Esophagus muscularis mucosa (tissue), 4 donors: ENCODE measurements around the gene UBE2M. TPM values are rescaled to one million over a fixed set of nuclear protein-coding genes. Genes with fewer than 3 reads are reported as not detected.
A peak's percentile ranks its signal among the peaks of the same experiment; 100 is the strongest.

Experiments
- DNase-seq: peaks from one replicate; pipeline ENCODE4 v3.0.0-alpha.2; 2017; ENCODE audit errors: extremely low spot score
- H3K27ac ChIP-seq, 4 donors: fragments of 200-600 bp; sonication (generic); replicated peaks in 1 of 4; 1 replicate in 3 of 4; 2 replicates in 1 of 4; pipeline ENCODE4 v1.5.1; 2016 to 2019; ENCODE audit warnings: mild to moderate bottlenecking in 1 of 4
- H3K27me3 ChIP-seq, 4 donors: fragments of 200-600 bp; sonication (generic); one replicate each; pipeline versions ENCODE4 v1.5.1 to v1.6.0; 2016 to 2019
- H3K36me3 ChIP-seq, 4 donors: fragments of 200-600 bp; sonication (generic); one replicate each; pipeline ENCODE4 v1.5.1; 2016 to 2019
- H3K4me1 ChIP-seq, 4 donors: fragments of 200-600 bp; sonication (generic); one replicate each; pipeline ENCODE4 v1.5.1; 2016 to 2019
- H3K4me3 ChIP-seq, 4 donors: fragments of 200-600 bp; sonication (generic); 1 replicate in 2 of 4; 2 replicates in 2 of 4; pipeline ENCODE4 v1.5.1; 2016 to 2019; ENCODE audit warnings: mild to moderate bottlenecking in 4 of 4, moderate library complexity in 1 of 4
- H3K9me3 ChIP-seq, 4 donors: fragments of 200-600 bp; sonication (generic); 1 replicate in 3 of 4; 2 replicates in 1 of 4; pipeline ENCODE4 v1.5.1; 2016 to 2019
- CTCF ChIP-seq, 3 experiments: fragments of 200-600 bp in 2 of 3; fragments of 450-650 bp in 1 of 3; sonication (generic) in 2 of 3; IDR thresholded peaks; one replicate each; pipeline ENCODE4 v1.5.1; 2017 to 2019; ENCODE audit warnings: antibody characterized with exemption in 3 of 3, mild to moderate bottlenecking in 2 of 3, moderate library complexity in 1 of 3
- EP300 ChIP-seq: sonication (generic); formaldehyde crosslinking; IDR thresholded peaks from one replicate; pipeline ENCODE4 v1.6.1; 2017; ENCODE audit warnings: antibody characterized with exemption
- POLR2A ChIP-seq: fragments of 450-650 bp; IDR thresholded peaks from one replicate; pipeline ENCODE4 v1.6.1; 2017; ENCODE audit warnings: antibody characterized with exemption, moderate library complexity, mild to moderate bottlenecking, low read depth
- POLR2AphosphoS5 ChIP-seq, 2 donors: sonication (generic); formaldehyde crosslinking; IDR thresholded peaks; one replicate each; pipeline ENCODE4 v1.6.1; 2017; ENCODE audit warnings: antibody characterized with exemption in 2 of 2
- WGBS: methylation state at CpG from one replicate; pipeline ENCODE4 v1.1.5; 2018; 5-methylcytosine and 5-hydroxymethylcytosine counted together
- intact Hi-C: fragments of 100-400 bp; cut with DNase I; formaldehyde crosslinking; loops from one replicate; pipeline ENCODE4 v1.15.1; 2023
- total RNA-seq, 4 donors: library from RNA; depleted of rRNA; stranded (reverse); fragments of >200 nt; gene quantifications; one replicate each; pipeline versions ENCODE4 v1.1.0 to v1.2.1, GENCODE V29; 2016

Gene UBE2M
- total RNA-seq, 4 donors from 2014 or later = 36.1 to 54.9 (median 45.8) TPM

GRCh38 chr19:58584498-58585441, 26.4 kb upstream of the UBE2M start:
- no peak overlapping the region for H3K27ac ChIP-seq
- H3K27me3 ChIP-seq = no peaks in the 10 kb centered on the region
- H3K36me3 ChIP-seq = peaks cover 15 to 34% (median 29%) of the 10 kb centered on the region in 4 donors
- TF ChIP-seq POLR2AphosphoS5 (IDR thresholded peaks at IDR 0.05) (no peak), POLR2A (no peak), EP300 (no peak), CTCF (IDR thresholded peaks at IDR 0.05) (no peak)
- intact Hi-C loops = no loop called here
- peaks cover 13 to 22% (median 15%) of the 10 kb centered on the region in 4 donors for H3K4me1 ChIP-seq
- no peak overlapping the region for H3K4me3 ChIP-seq
- no peaks in the 10 kb centered on the region for H3K9me3 ChIP-seq
- no peak for DNase-seq
- WGBS = 88% methylated on average over 8 of the region's 9 CpGs

GRCh38 chr19:58582985-58583384, 24.6 kb upstream of the UBE2M start:
- Histone ChIP-seq H3K4me1 (peaks cover 13 to 33% (median 21%) of the 10 kb centered on the region in 4 donors), H3K27me3 (no peaks in the 10 kb centered on the region), H3K4me3 (no peak overlapping the region), H3K27ac (no peak overlapping the region), H3K36me3 (peaks cover 15 to 40% (median 29%) of the 10 kb centered on the region in 4 donors), H3K9me3 (no peaks in the 10 kb centered on the region)
- intact Hi-C loops = no loop called here
- WGBS = 96% methylated on average over 6 of the region's 6 CpGs
- TF ChIP-seq POLR2A (no peak), EP300 (no peak), CTCF (IDR thresholded peaks at IDR 0.05) (no peak)
- no peak for DNase-seq

- no peaks in the 10 kb centered on the region for H3K27me3 ChIP-seq
- peak overlapping the region; percentile 77 to 84 (median 80) for H3K27ac ChIP-seq
- WGBS = 67% methylated on average over 51 of the region's 62 CpGs
- intact Hi-C loops = no loop called here
- H3K36me3 ChIP-seq = peaks cover 15 to 42% (median 29%) of the 10 kb centered on the region in 4 donors
- H3K9me3 ChIP-seq = no peaks in the 10 kb centered on the region
- peak; percentile 61 to 84 for TF ChIP-seq POLR2AphosphoS5 (IDR thresholded peaks at IDR 0.05)
- TF ChIP-seq POLR2A = no peak
- peak in 2 of 3 experiments; percentile 93 to 97 for TF ChIP-seq CTCF (IDR thresholded peaks at IDR 0.05)
- TF ChIP-seq EP300 = no peak
- DNase-seq = peak; percentile 96
- peaks cover 18 to 48% (median 35%) of the 10 kb centered on the region in 4 donors for H3K4me1 ChIP-seq
- peak overlapping the region in 1 of 4 donors; percentile 6 for H3K4me3 ChIP-seq
These were observed 23.1 kb upstream of the UBE2M start for GRCh38 chr19:58581227-58582141.

- H3K4me1 ChIP-seq = peaks cover 25 to 59% (median 45%) of the 10 kb centered on the region in 4 donors
- intact Hi-C loops = no loop called here
- H3K9me3 ChIP-seq = no peaks in the 10 kb centered on the region
- DNase-seq = no peak
- WGBS = 90% methylated on average over 8 of the region's 8 CpGs
- no peaks in the 10 kb centered on the region for H3K27me3 ChIP-seq
- peak overlapping the region in 3 of 4 donors; percentile 77 to 84 (median 82) for H3K27ac ChIP-seq
- no peak for TF ChIP-seq EP300
- no peak for TF ChIP-seq POLR2A
- TF ChIP-seq POLR2AphosphoS5 (IDR thresholded peaks at IDR 0.05) = no peak
- no peak for TF ChIP-seq CTCF (IDR thresholded peaks at IDR 0.05)
- H3K4me3 ChIP-seq = no peak overlapping the region
- peaks cover 15 to 37% (median 29%) of the 10 kb centered on the region in 4 donors for H3K36me3 ChIP-seq
These were observed 21.2 kb upstream of the UBE2M start for GRCh38 chr19:58579473-58580142.
